COLO668 (cell line): ENCODE data around the gene C3orf20.
"Not testable (repeated sequence)": the region's sequence is repeated elsewhere in the genome, so short reads cannot be mapped to it uniquely, and the experiment has no call there.

Source experiments
- DNase-seq: peaks from one replicate; lab custom pipeline; 2025; ENCODE audit not compliant: unreplicated experiment; lab: John Stamatoyannopoulos, UW

C3orf20 gene

GRCh38 chr3:14649466-14649865 is 25.5 kb upstream of the C3orf20 start:
- DNase-seq, result no peak

- no peak for DNase-seq
Measured at GRCh38 chr3:14650193-14650592, 24.7 kb upstream of the C3orf20 start.

- DNase-seq, result peak; percentile 91
Measured at GRCh38 chr3:14651440-14652251, 23.3 kb upstream of the C3orf20 start, which contains the start of gene CCDC174. TSS of gene CCDC174 (plus strand) at chr3:14651762. CDS start at chr3:14651837, 75 bp downstream.

- not testable (repeated sequence) for DNase-seq
Measured at GRCh38 chr3:14652360-14652907, 22.5 kb upstream of the C3orf20 start.

GRCh38 chr3:14657579-14657978 is 17.4 kb upstream of the C3orf20 start:
- DNase-seq, result no peak

- no peak for DNase-seq
Measured at GRCh38 chr3:14658978-14659377, 16.0 kb upstream of the C3orf20 start.

GRCh38 chr3:14660942-14661341 is 14.0 kb upstream of the C3orf20 start:
- DNase-seq, result no peak

- no peak for DNase-seq
Measured at GRCh38 chr3:14663396-14664135, 11.4 kb upstream of the C3orf20 start.

- no peak for DNase-seq
Measured at GRCh38 chr3:14664170-14664569, 10.8 kb upstream of the C3orf20 start.

GRCh38 chr3:14672588-14672987 is 2.4 kb upstream of the C3orf20 start:
- DNase-seq, result no peak

- DNase-seq, result no peak
Measured at GRCh38 chr3:14676881-14677280, 1.9 kb downstream of the C3orf20 start.

GRCh38 chr3:14678015-14678503 is 3.1 kb downstream of the C3orf20 start:
- DNase-seq, result no peak

- DNase-seq, result no peak
Measured at GRCh38 chr3:14680115-14680514, 5.2 kb downstream of the C3orf20 start.

- DNase-seq, result no peak
Measured at GRCh38 chr3:14680716-14681115, 5.8 kb downstream of the C3orf20 start.

- DNase-seq, result no peak
Measured at GRCh38 chr3:14684447-14684846, 9.5 kb downstream of the C3orf20 start.

GRCh38 chr3:14685179-14685578 is 10.2 kb downstream of the C3orf20 start:
- no peak for DNase-seq

GRCh38 chr3:14687360-14687759 is 12.4 kb downstream of the C3orf20 start:
- DNase-seq, result no peak

GRCh38 chr3:14688525-14688924 is 13.6 kb downstream of the C3orf20 start:
- DNase-seq, result no peak

- no peak for DNase-seq
Measured at GRCh38 chr3:14689247-14689980, 14.5 kb downstream of the C3orf20 start.

GRCh38 chr3:14691239-14691638 is 16.3 kb downstream of the C3orf20 start:
- DNase-seq, result no peak

GRCh38 chr3:14691719-14692118 is 16.8 kb downstream of the C3orf20 start:
- DNase-seq, result no peak
